Measurements from ENCODE around the gene SMIM45.

SMIM45 gene

DNA sequence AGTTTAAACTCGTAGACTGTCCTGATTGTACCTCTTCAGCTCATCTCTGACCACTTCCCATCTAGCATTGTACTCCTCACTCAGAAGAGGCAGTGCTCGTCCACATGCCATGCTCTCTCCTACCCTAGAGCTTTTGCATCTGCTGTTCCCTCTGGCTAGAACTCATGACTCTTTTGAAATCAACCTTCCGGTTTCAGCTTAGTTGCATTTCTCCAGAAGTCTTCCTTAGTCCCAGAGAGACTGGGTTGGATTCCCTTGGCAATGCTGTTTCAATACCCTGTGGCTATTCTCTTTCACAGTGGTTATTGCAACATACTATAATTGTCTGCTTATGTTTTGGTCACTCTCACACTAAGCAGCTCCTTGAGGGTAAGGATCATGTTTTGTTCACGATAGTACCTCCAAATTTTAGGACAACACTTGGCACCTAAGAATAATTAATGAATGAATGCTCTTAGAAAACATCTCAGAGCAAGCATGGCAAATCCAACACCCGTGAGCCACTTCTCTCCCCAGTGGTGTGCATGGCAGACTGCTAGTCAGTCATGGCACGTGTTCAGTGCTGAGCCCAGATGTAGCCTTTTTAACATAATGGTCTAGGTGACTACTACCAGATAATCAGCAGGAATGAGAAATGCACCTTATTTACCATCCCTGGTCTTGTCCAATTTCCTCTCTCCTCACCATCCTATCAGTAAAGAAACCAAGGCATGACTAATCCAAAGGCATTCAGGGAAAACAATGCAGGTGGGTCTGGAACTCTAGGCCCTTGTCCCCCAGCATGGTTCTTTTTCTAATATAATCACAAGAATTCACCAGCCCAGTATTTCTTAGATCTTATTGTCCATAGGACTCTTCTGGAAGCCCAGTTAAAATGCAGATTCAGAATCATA lies 31.8 kb downstream of the SMIM45 start:
- Histone ChIP-seq H3K9me3 (ENCODE audit: control insufficient read depth, insufficient read depth, low read depth, low read length) (no peaks in the 10 kb centered on the region), H3K4me3 (ENCODE audit: low read depth, low read length) (no peak overlapping the region), H3K27ac (ENCODE audit: extremely low read depth, low read depth, low read length) (no peak overlapping the region), H3K36me3 (ENCODE audit: control insufficient read depth in 2 of 2, insufficient read depth in 1 of 2, low read length in 2 of 2) (peaks cover 0 to 5% of the 10 kb centered on the region in 2 experiments; a peak in 1 of 3 replicates), H3K4me1 (ENCODE audit: control insufficient read depth, insufficient read depth, low read length) (no peaks in the 10 kb centered on the region)
- ChIA-PET CTCF (no interaction called here), POLR2A (interaction anchor here (1.3 kb wide), 1 partner anchor 96 kb away, joined by 4 read pairs; the partner anchor contains the start of gene SMDT1)
- no peak for TF ChIP-seq ZNF654 (tag by site-specific recombination; IDR thresholded peaks at IDR 0.05; ENCODE audit: low read depth)
- no peak for TF ChIP-seq TCF7L2 (IDR thresholded peaks at IDR 0.05; ENCODE audit: borderline replicate concordance, low read depth, low read length)
- TF ChIP-seq, protein P1, sequence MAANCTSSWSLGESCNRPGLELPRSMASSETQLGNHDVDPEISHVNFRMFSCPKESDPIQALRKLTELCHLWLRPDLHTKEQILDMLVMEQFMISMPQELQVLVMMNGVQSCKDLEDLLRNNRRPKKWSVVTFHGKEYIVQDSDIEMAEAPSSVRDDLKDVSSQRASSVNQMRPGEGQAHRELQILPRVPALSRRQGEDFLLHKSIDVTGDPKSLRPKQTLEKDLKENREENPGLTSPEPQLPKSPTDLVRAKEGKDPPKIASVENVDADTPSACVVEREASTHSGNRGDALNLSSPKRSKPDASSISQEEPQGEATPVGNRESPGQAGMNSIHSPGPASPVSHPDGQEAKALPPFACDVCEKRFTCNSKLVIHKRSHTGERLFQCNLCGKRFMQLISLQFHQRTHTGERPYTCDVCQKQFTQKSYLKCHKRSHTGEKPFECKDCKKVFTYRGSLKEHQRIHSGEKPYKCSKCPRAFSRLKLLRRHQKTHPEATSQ (tag by site-specific recombination; IDR thresholded peaks at IDR 0.05): no peak
- TF ChIP-seq, protein P2, sequence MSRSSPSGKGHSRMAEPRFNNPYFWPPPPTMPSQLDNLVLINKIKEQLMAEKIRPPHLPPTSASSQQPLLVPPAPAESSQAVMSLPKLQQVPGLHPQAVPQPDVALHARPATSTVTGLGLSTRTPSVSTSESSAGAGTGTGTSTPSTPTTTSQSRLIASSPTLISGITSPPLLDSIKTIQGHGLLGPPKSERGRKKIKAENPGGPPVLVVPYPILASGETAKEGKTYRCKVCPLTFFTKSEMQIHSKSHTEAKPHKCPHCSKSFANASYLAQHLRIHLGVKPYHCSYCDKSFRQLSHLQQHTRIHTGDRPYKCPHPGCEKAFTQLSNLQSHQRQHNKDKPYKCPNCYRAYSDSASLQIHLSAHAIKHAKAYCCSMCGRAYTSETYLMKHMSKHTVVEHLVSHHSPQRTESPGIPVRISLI (tag by site-specific recombination; IDR thresholded peaks at IDR 0.05): no peak
- no peak for TF ChIP-seq ZNF155 (tag by site-specific recombination; IDR thresholded peaks at IDR 0.05)
- TF ChIP-seq, protein P3, sequence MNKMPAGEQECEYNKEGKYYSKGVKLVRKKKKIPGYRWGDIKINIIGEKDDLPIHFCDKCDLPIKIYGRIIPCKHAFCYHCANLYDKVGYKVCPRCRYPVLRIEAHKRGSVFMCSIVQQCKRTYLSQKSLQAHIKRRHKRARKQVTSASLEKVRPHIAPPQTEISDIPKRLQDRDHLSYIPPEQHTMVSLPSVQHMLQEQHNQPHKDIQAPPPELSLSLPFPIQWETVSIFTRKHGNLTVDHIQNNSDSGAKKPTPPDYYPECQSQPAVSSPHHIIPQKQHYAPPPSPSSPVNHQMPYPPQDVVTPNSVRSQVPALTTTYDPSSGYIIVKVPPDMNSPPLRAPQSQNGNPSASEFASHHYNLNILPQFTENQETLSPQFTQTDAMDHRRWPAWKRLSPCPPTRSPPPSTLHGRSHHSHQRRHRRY (tag by site-specific recombination; IDR thresholded peaks at IDR 0.05): no peak
- TF ChIP-seq EGR2 (tag by site-specific recombination; IDR thresholded peaks at IDR 0.05; ENCODE audit: low read depth): no peak
- TF ChIP-seq, protein P4, sequence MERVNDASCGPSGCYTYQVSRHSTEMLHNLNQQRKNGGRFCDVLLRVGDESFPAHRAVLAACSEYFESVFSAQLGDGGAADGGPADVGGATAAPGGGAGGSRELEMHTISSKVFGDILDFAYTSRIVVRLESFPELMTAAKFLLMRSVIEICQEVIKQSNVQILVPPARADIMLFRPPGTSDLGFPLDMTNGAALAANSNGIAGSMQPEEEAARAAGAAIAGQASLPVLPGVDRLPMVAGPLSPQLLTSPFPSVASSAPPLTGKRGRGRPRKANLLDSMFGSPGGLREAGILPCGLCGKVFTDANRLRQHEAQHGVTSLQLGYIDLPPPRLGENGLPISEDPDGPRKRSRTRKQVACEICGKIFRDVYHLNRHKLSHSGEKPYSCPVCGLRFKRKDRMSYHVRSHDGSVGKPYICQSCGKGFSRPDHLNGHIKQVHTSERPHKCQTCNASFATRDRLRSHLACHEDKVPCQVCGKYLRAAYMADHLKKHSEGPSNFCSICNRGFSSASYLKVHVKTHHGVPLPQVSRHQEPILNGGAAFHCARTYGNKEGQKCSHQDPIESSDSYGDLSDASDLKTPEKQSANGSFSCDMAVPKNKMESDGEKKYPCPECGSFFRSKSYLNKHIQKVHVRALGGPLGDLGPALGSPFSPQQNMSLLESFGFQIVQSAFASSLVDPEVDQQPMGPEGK (tag by site-specific recombination; IDR thresholded peaks at IDR 0.05): no peak
- TF ChIP-seq YY2 (tag by site-specific recombination; IDR thresholded peaks at IDR 0.05): no peak
- no peak for TF ChIP-seq ZNF768 (tag by site-specific recombination; IDR thresholded peaks at IDR 0.05)
- TF ChIP-seq SP7 (tag by site-specific recombination; IDR thresholded peaks at IDR 0.05): no peak
- no peak for TF ChIP-seq ZNF548 (tag by site-specific recombination; IDR thresholded peaks at IDR 0.05)
- TF ChIP-seq, protein P5, sequence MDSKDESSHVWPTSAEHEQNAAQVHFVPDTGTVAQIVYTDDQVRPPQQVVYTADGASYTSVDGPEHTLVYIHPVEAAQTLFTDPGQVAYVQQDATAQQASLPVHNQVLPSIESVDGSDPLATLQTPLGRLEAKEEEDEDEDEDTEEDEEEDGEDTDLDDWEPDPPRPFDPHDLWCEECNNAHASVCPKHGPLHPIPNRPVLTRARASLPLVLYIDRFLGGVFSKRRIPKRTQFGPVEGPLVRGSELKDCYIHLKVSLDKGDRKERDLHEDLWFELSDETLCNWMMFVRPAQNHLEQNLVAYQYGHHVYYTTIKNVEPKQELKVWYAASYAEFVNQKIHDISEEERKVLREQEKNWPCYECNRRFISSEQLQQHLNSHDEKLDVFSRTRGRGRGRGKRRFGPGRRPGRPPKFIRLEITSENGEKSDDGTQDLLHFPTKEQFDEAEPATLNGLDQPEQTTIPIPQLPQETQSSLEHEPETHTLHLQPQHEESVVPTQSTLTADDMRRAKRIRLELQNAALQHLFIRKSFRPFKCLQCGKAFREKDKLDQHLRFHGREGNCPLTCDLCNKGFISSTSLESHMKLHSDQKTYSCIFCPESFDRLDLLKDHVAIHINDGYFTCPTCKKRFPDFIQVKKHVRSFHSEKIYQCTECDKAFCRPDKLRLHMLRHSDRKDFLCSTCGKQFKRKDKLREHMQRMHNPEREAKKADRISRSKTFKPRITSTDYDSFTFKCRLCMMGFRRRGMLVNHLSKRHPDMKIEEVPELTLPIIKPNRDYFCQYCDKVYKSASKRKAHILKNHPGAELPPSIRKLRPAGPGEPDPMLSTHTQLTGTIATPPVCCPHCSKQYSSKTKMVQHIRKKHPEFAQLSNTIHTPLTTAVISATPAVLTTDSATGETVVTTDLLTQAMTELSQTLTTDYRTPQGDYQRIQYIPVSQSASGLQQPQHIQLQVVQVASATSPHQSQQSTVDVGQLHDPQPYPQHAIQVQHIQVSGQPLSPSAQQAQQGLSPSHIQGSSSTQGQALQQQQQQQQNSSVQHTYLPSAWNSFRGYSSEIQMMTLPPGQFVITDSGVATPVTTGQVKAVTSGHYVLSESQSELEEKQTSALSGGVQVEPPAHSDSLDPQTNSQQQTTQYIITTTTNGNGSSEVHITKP (tag by site-specific recombination; IDR thresholded peaks at IDR 0.05): no peak
- no peak for TF ChIP-seq ZNF266 (tag by site-specific recombination; IDR thresholded peaks at IDR 0.05; ENCODE audit: low read depth)
- TF ChIP-seq, protein P6, sequence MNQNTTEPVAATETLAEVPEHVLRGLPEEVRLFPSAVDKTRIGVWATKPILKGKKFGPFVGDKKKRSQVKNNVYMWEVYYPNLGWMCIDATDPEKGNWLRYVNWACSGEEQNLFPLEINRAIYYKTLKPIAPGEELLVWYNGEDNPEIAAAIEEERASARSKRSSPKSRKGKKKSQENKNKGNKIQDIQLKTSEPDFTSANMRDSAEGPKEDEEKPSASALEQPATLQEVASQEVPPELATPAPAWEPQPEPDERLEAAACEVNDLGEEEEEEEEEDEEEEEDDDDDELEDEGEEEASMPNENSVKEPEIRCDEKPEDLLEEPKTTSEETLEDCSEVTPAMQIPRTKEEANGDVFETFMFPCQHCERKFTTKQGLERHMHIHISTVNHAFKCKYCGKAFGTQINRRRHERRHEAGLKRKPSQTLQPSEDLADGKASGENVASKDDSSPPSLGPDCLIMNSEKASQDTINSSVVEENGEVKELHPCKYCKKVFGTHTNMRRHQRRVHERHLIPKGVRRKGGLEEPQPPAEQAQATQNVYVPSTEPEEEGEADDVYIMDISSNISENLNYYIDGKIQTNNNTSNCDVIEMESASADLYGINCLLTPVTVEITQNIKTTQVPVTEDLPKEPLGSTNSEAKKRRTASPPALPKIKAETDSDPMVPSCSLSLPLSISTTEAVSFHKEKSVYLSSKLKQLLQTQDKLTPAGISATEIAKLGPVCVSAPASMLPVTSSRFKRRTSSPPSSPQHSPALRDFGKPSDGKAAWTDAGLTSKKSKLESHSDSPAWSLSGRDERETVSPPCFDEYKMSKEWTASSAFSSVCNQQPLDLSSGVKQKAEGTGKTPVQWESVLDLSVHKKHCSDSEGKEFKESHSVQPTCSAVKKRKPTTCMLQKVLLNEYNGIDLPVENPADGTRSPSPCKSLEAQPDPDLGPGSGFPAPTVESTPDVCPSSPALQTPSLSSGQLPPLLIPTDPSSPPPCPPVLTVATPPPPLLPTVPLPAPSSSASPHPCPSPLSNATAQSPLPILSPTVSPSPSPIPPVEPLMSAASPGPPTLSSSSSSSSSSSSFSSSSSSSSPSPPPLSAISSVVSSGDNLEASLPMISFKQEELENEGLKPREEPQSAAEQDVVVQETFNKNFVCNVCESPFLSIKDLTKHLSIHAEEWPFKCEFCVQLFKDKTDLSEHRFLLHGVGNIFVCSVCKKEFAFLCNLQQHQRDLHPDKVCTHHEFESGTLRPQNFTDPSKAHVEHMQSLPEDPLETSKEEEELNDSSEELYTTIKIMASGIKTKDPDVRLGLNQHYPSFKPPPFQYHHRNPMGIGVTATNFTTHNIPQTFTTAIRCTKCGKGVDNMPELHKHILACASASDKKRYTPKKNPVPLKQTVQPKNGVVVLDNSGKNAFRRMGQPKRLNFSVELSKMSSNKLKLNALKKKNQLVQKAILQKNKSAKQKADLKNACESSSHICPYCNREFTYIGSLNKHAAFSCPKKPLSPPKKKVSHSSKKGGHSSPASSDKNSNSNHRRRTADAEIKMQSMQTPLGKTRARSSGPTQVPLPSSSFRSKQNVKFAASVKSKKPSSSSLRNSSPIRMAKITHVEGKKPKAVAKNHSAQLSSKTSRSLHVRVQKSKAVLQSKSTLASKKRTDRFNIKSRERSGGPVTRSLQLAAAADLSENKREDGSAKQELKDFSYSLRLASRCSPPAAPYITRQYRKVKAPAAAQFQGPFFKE (tag by site-specific recombination; IDR thresholded peaks at IDR 0.05; ENCODE audit: borderline replicate concordance): no peak
- TF ChIP-seq ZFP3 (tag by site-specific recombination; IDR thresholded peaks at IDR 0.05; ENCODE audit: low read depth): no peak
- no peak for TF ChIP-seq WT1 (tag by site-specific recombination; IDR thresholded peaks at IDR 0.05)
